ENCODE measurements around the gene NR2F6. TPM values are rescaled to one million over a fixed set of nuclear protein-coding genes. Genes with fewer than 3 reads are reported as not detected.

Gene NR2F6
- total and polyA plus RNA-seq, 11 donors = 30.8 to 117 (median 46.3) TPM

DNA sequence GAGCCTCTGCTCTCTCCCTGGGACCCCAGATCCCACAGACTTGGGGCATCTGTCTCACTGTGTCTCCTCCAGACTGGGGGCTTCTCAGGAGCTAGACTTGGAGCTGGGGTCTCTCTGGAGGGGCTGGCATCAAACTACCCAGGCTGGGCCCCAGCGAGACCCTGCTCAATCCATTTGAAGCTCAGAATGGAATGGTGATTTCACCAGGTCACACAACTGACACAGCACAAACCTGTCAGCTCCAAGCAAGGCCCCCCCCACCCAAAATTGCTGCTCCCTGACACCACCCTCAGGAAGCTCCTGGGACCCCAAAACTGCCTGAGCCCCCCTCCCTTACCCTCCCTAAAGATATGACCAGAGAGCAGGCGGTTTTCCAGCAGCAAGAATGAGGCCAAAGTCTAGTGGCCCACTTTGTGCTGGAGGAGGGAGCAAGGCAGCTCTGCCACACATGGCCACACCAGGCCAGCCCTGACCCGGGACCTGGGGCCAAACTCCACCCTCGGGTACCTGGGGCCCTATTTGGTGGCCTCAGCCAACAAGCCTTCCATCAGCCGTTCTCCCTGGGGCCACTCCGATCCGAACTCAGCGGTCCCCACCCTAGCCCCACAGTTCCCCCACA is 2.4 kb downstream of the NR2F6 start:
- WGBS, 4 donors = 19 to 34% (median 25%) methylated on average over 5 to 8 of the region's 8 CpGs
- peaks cover 0 to 22% (median 4%) of the 10 kb centered on the region in 9 donors for H3K36me3 ChIP-seq
- ATAC-seq = peak in 1 of 4 donors; percentile 7
- TF ChIP-seq, protein P1, sequence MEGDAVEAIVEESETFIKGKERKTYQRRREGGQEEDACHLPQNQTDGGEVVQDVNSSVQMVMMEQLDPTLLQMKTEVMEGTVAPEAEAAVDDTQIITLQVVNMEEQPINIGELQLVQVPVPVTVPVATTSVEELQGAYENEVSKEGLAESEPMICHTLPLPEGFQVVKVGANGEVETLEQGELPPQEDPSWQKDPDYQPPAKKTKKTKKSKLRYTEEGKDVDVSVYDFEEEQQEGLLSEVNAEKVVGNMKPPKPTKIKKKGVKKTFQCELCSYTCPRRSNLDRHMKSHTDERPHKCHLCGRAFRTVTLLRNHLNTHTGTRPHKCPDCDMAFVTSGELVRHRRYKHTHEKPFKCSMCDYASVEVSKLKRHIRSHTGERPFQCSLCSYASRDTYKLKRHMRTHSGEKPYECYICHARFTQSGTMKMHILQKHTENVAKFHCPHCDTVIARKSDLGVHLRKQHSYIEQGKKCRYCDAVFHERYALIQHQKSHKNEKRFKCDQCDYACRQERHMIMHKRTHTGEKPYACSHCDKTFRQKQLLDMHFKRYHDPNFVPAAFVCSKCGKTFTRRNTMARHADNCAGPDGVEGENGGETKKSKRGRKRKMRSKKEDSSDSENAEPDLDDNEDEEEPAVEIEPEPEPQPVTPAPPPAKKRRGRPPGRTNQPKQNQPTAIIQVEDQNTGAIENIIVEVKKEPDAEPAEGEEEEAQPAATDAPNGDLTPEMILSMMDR (IDR thresholded peaks at IDR 0.05) = no peak
- TF ChIP-seq POLR2A (IDR thresholded peaks at IDR 0.05) = no peak
- DNase-seq = no peak
- intact Hi-C loops (cut with DNase I) = loop anchor here in 1 of 10 donors (5.0 kb wide), 1 partner anchor 36 kb away; no protein-coding TSS in a partner anchor
- peak overlapping the region; percentile 62 to 96 (median 88) for H3K4me3 ChIP-seq
- H3K4me1 ChIP-seq = peaks cover 6 to 46% (median 28%) of the 10 kb centered on the region in 12 donors
- H3K9me3 ChIP-seq = no peaks in the 10 kb centered on the region
- H3K27ac ChIP-seq = peak overlapping the region; percentile 64 to 94 (median 87)
- H3K27me3 ChIP-seq = no peaks in the 10 kb centered on the region

DNA sequence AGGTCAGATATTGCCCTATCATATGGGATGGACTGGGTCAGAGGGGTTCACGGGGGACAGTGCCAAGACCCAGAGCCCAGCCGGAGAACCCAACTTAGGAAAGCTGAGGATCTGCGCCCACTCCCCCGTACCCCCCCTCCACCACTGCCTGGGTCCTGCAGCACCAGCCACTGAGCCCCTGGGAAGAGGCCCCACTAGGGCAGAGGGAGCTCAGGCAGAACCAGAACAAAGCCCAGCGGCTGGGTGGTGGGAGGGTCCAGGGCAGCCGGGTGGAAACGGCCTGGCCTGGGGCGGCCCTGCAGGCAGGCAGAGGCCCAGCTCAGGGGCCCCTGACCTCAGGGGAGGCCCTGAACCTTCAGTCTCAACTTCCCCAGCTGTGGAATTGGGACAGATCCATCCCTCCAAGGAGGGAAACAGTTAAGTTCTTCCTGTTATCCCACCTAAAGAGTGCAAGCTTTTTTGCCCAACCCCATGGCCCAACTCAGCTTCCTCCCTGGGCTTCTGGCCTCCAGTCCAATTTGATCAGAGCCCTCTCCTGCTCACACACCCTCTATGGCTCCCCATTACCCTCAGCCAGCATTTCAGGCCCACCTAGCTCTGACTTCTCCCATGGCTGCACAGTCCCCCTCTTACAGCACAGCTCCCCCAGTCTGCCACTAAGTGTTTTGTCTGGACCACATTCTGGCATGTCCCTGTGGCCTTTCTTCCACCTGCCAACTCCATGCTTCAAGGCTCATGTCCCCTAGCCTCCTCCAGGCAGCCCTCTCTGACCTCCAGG is 3.1 kb downstream of the NR2F6 start:
- peaks cover 6 to 46% (median 28%) of the 10 kb centered on the region in 12 donors for H3K4me1 ChIP-seq
- H3K27ac ChIP-seq = peak overlapping the region in 11 of 12 donors; percentile 49 to 94 (median 86)
- no peaks in the 10 kb centered on the region for H3K9me3 ChIP-seq
- H3K36me3 ChIP-seq = peaks cover 0 to 28% (median 9%) of the 10 kb centered on the region in 9 donors
- H3K27me3 ChIP-seq = no peaks in the 10 kb centered on the region
- no peak for TF ChIP-seq POLR2A (IDR thresholded peaks at IDR 0.05)
- TF ChIP-seq, protein P1 (IDR thresholded peaks at IDR 0.05) = no peak
- intact Hi-C loops (cut with DNase I) = loop anchor here in 1 of 10 donors (5.0 kb wide), 1 partner anchor 35 kb away; no protein-coding TSS in a partner anchor
- H3K4me3 ChIP-seq = peak overlapping the region in 6 of 12 donors; percentile 86 to 96 (median 88)
- DNase-seq = no peak
- WGBS, 4 donors = 54 to 72% (median 65%) methylated on average over 7 to 8 of the region's 8 CpGs
- ATAC-seq = no peak

DNA sequence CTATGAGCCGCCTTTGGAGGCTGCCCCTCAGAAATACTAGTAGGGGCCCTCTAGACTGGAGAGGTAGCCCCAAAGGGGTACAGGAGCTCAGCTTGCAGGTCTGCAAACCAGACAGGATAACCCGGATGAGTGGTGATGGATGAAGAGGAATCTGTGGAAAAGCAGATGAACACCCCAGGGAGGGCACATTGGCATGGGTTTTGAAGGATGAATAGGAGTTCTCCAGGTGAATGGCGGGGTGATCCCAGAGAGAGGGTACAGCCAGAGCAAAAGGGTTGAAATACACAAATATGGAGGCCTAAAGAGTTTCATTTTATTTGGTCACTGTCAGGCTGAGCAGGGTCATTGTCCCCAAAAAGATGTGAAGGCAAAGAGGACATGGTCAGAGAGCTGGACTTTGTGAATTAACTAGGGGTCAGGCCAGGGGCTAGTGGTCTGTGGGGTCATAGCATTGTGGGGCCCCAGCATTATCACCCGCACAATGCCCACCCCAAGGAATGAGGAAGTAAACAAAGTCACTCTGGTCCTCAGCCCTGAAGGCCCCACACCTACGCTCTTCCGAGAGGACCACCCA is 4.8 kb downstream of the NR2F6 start:
- Histone ChIP-seq H3K9me3 (no peaks in the 10 kb centered on the region), H3K4me1 (peaks cover 7 to 43% (median 27%) of the 10 kb centered on the region in 12 donors), H3K4me3 (no peak overlapping the region)

More for the DNA sequence above, 4.8 kb downstream of the NR2F6 start:
- Histone ChIP-seq H3K27ac (peak overlapping the region in 8 of 12 donors; percentile 60 to 94 (median 86)), H3K27me3 (no peaks in the 10 kb centered on the region), H3K36me3 (peaks cover 0 to 29% (median 9%) of the 10 kb centered on the region in 9 donors)
- ATAC-seq (no peak), DNase-seq (no peak)
- WGBS, 4 donors = 96 to 99% (median 96%) methylated on average over 6 of the region's 6 CpGs
- intact Hi-C loops (cut with DNase I) = loop anchor here in 1 of 10 donors (5.0 kb wide), 1 partner anchor 34 kb away; no protein-coding TSS in a partner anchor
- TF ChIP-seq POLR2A (IDR thresholded peaks at IDR 0.05) = no peak
- TF ChIP-seq, protein P1 (IDR thresholded peaks at IDR 0.05) = no peak
